PFSK-1 (cell line): ENCODE results near the gene CTIF.

ENCODE experiments used
- FOXP2 ChIP-seq: optimal IDR thresholded peaks from 2 replicates; pipeline ENCODE3; 2011; ENCODE audit warnings: borderline replicate concordance, control low read depth, inconsistent platforms; ENCODE audit not compliant: insufficient read depth; ENCODE audit errors: extremely low read length, extremely low read depth
- POLR2AphosphoS5 ChIP-seq: IDR thresholded peaks from 2 replicates; pipeline ENCODE4 v1.6.1; 2012; ENCODE audit warnings: low read depth, mild to moderate bottlenecking, control low read depth, low read length, moderate library complexity
- TAF1 ChIP-seq: IDR thresholded peaks from 2 replicates; pipeline ENCODE4 v1.6.1; 2012; ENCODE audit warnings: low read length, control low read depth, borderline replicate concordance; ENCODE audit not compliant: insufficient read depth
- TF ChIP-seq, protein P1 (sequence below), 2 experiments: IDR thresholded peaks; 2 replicates each; pipeline versions ENCODE4 v1.6.1 to v1.8.0; 2011 to 2012; ENCODE audit warnings: low read depth in 2 of 2, low read length in 2 of 2, control low read depth in 1 of 2, inconsistent platforms in 1 of 2, mild to moderate bottlenecking in 1 of 2, moderate library complexity in 1 of 2; ENCODE audit not compliant: insufficient read depth in 1 of 2

DNA sequence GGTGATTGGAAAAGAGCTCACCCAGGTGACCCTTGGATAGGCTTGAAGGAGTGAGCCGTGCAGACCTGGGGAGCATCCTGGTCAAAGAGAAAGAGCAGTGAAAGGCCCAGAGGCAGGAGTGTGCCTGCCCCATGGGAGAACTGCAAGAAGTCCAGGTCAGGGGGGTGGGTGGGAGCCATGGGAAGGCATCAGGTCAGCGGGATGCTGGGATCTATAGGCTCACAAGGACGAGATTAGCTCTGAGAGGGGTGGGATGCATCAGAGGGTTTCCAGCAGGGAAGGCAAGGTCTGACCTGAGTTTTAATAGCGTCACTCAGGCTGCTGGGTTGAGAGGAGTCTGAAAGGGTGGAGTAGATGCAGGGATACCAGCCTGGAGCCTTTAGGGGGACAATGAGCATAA is 253.3 kb downstream of the CTIF start:
- TF ChIP-seq FOXP2 (no peak), TAF1 (no peak), POLR2AphosphoS5 (no peak)
- TF ChIP-seq, protein P1, sequence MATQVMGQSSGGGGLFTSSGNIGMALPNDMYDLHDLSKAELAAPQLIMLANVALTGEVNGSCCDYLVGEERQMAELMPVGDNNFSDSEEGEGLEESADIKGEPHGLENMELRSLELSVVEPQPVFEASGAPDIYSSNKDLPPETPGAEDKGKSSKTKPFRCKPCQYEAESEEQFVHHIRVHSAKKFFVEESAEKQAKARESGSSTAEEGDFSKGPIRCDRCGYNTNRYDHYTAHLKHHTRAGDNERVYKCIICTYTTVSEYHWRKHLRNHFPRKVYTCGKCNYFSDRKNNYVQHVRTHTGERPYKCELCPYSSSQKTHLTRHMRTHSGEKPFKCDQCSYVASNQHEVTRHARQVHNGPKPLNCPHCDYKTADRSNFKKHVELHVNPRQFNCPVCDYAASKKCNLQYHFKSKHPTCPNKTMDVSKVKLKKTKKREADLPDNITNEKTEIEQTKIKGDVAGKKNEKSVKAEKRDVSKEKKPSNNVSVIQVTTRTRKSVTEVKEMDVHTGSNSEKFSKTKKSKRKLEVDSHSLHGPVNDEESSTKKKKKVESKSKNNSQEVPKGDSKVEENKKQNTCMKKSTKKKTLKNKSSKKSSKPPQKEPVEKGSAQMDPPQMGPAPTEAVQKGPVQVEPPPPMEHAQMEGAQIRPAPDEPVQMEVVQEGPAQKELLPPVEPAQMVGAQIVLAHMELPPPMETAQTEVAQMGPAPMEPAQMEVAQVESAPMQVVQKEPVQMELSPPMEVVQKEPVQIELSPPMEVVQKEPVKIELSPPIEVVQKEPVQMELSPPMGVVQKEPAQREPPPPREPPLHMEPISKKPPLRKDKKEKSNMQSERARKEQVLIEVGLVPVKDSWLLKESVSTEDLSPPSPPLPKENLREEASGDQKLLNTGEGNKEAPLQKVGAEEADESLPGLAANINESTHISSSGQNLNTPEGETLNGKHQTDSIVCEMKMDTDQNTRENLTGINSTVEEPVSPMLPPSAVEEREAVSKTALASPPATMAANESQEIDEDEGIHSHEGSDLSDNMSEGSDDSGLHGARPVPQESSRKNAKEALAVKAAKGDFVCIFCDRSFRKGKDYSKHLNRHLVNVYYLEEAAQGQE (IDR thresholded peaks at IDR 0.05; ENCODE audit: insufficient read depth in 1 of 2, low read depth in 2 of 2, low read length in 2 of 2): no peak
